Muscle of arm (tissue), 12 donors: ENCODE measurements around the gene RALGAPA1. TPM values are rescaled to one million over a fixed set of nuclear protein-coding genes. Genes with fewer than 3 reads are reported as not detected.
"Not testable (repeated sequence)": the region's sequence is repeated elsewhere in the genome, so short reads cannot be mapped to it uniquely, and the experiment has no call there.

Source experiments
- DNase-seq: peaks from one replicate; pipeline ENCODE4 v3.0.0-alpha.2; 2013
- polyA plus RNA-seq, 12 donors: library from polyadenylated mRNA; unstranded; fragments of 120-200 nt; gene quantifications; one replicate each; pipeline ENCODE4 v1.2.1, GENCODE V29; 2013; ENCODE audit not compliant: insufficient read length in 12 of 12

The RALGAPA1 gene
- polyA plus RNA-seq, 12 donors = 22.9 to 43.7 (median 32.1) TPM; not detected in 1

GRCh38 chr14:35766036-35766699, 42.9 kb downstream of the RALGAPA1 start:
- DNase-seq = no peak

- no peak for DNase-seq
Observed at GRCh38 chr14:35761922-35762321, 47.2 kb downstream of the RALGAPA1 start.

- DNase-seq = no peak
Observed at GRCh38 chr14:35760143-35760542, 49.0 kb downstream of the RALGAPA1 start.

- DNase-seq = no peak
Observed at GRCh38 chr14:35758523-35759129, 50.5 kb downstream of the RALGAPA1 start.

- DNase-seq = no peak
Observed at GRCh38 chr14:35754671-35755070, 54.4 kb downstream of the RALGAPA1 start.

GRCh38 chr14:35752380-35752779, 56.7 kb downstream of the RALGAPA1 start:
- no peak for DNase-seq

GRCh38 chr14:35750202-35750904, 58.7 kb downstream of the RALGAPA1 start:
- no peak for DNase-seq

- no peak for DNase-seq
Observed at GRCh38 chr14:35747379-35747778, 61.7 kb downstream of the RALGAPA1 start.

- DNase-seq = no peak
Observed at GRCh38 chr14:35742442-35742841, 66.7 kb downstream of the RALGAPA1 start.

- no peak for DNase-seq
Observed at GRCh38 chr14:35742032-35742371, 67.1 kb downstream of the RALGAPA1 start.

- no peak for DNase-seq
Observed at GRCh38 chr14:35741345-35742031, 67.6 kb downstream of the RALGAPA1 start.

GRCh38 chr14:35740215-35740614, 68.9 kb downstream of the RALGAPA1 start:
- DNase-seq = no peak

- DNase-seq = not testable (repeated sequence)
Observed at GRCh38 chr14:35735163-35735562, 73.9 kb downstream of the RALGAPA1 start.

- DNase-seq = not testable (repeated sequence)
Observed at GRCh38 chr14:35733510-35733909, 75.6 kb downstream of the RALGAPA1 start.

GRCh38 chr14:35730871-35731270, 78.2 kb downstream of the RALGAPA1 start:
- DNase-seq = no peak

- no peak for DNase-seq
Observed at GRCh38 chr14:35727764-35728163, 81.3 kb downstream of the RALGAPA1 start.

GRCh38 chr14:35725930-35726329, 83.2 kb downstream of the RALGAPA1 start:
- DNase-seq = no peak

GRCh38 chr14:35715079-35715478, 94.0 kb downstream of the RALGAPA1 start:
- no peak for DNase-seq

- no peak for DNase-seq
Observed at GRCh38 chr14:35712466-35712865, 96.6 kb downstream of the RALGAPA1 start.

- DNase-seq = no peak
Observed at GRCh38 chr14:35708062-35708461, 101.0 kb downstream of the RALGAPA1 start.

- DNase-seq = no peak
Observed at GRCh38 chr14:35705636-35706035, 103.5 kb downstream of the RALGAPA1 start.

- no peak for DNase-seq
Observed at GRCh38 chr14:35704793-35705493, 104.2 kb downstream of the RALGAPA1 start.
